Measurements from ENCODE around the gene CS.

DNA sequence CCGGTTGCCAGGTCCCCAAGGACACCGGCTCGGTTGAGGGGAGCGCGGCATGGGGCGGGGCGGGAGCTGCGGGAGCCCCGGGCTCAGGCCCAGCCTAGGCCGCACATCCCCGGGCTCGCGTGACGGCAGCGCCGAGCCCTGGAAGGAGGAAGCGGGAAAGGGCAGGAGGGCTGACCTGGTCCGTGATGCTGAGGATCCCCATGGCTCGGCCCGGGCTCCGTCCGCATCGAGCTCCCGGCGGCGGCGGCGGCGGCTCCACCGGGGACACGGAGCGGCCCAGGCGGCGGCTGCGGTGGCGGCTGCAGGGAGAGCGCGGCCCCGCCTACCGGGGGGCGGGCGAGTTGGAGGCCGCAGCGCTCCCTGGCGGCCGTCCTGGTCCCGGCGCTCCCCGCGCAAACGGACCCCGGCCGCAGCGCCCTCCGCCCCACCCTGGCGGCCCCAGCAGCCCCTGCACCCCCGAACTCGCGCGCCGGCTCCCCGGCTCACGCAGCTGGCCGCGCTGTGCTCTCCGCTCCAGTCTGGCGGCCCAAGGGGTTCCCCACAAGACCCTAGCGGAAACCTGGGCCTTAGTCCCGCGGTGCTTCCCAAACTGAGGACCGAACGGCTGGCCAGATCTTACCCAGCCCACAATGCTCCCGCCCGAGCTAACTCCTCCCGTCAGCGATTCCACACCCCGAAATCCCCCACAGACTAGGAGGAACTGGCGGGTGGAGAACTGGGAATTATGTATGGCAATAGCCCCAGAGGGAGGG is 41.9 kb downstream of the CS start, which contains the start of gene ANKRD52:
- TF ChIP-seq POLR2A (IDR thresholded peaks at IDR 0.05) (peak in 1 of 2 donors; percentile 55), CTCF (IDR thresholded peaks at IDR 0.05) (peak; percentile 36 to 90 (median 90))

Data from uterus (tissue), 2 donors.